GM18867 (cell line): ENCODE data around the gene SPPL3.
"Not testable (repeated sequence)": the region's sequence is repeated elsewhere in the genome, so short reads cannot be mapped to it uniquely, and the experiment has no call there.

Experiments
- ATAC-seq: cut with Tn5 transposase; IDR thresholded peaks from one replicate; pipeline ENCODE4 v1.9.1; 2021; ENCODE audit warnings: mild to moderate bottlenecking, moderate library complexity; ENCODE audit not compliant: unreplicated experiment

The SPPL3 gene

DNA sequence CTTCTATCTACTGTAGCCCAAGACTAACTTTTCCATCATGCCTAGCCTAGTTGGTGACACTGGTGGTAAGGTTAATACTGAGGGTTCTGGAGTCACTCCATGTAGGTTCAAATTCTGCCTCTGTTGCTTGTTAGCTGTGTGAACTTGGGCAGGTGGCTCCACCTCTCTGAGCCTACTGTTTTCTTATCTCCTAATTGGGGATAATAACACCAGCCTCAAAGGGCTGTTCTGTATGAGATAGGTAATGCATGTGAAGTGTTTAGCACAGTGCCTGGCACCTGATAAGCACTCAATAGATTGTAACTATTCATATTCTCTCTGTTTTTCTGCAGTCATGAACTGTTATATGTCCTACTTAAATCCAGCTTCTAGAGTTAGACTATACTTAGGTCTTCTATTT, 17.5 kb upstream of the SPPL3 start:
- ATAC-seq: no peak

DNA sequence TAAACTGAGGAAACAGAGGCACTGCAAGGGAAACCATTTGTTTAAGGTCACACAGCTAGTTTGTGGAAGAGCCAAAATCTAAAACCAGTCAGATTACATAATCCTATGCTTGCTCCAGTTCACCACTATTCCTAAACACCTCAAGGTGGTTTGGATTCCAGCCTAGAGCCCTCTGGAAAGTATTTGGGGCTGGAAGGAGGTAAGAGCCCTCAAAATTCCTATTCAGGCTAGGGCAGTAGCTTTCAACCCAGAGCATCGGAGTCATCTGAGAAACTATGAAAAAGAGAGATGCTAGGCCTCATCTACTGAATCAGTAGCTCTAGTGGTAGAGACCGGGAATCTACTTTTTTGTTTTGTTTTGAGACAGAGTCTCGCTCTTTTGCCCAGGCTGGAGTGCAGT, 16.0 kb upstream of the SPPL3 start:
- no peak for ATAC-seq

DNA sequence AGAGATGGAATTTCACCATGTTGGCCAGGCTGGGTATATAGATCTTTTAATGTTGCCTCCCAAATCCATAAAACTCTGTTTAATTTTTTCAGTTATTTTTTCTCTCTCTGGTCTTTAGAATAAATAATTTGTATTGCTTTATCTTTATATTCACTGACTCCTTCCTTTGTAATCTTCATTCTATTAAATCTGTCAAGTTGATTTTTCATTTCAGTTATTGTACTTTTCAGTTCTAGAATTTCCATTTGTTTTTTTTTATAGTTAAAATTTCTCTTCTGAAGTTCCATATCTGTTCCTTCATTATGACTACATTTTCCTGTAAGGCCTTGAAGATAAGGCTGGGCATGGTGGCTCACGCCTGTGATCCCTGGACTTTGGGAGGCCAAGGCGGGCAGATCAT, 13.6 kb upstream of the SPPL3 start:
- no peak for ATAC-seq

DNA sequence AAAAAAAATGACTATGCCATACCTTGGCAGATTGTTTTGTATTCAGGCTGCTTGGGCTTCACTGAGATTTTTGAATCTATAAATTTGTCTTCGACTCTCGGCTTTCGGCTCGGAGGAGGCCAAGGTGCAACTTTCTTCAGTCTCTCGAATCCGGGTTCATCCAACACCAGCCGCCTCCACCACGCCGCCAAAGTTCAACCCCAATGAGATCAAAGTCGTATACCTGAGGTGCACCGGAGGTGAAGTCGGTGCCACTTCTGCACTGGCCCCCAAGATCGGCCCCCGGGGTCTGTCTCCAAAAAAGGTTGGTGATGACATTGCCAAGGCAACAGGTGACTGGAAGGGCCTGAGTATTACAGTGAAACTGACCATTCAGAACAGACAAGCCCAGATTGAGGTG, 12.4 kb upstream of the SPPL3 start:
- ATAC-seq: no peak

DNA sequence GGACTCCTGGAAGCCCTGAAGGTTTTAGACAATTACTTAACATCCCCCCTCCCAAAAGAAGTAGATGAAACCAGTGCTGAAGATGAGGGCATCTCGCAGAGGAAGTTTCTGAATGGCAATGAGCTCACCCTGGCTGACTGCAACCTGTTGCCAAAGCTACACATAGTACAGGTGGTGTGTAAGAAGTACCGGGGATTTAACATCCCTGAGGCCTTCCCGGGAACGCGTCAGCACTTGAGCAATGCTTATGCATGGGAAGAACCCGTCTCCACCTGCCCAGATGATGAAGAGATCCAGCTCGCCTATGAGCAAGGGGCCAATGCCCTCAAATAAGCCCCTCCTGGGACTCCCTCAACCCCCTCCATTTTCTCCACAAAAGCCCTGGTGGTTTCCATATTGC, 10.6 kb upstream of the SPPL3 start:
- no peak for ATAC-seq

DNA sequence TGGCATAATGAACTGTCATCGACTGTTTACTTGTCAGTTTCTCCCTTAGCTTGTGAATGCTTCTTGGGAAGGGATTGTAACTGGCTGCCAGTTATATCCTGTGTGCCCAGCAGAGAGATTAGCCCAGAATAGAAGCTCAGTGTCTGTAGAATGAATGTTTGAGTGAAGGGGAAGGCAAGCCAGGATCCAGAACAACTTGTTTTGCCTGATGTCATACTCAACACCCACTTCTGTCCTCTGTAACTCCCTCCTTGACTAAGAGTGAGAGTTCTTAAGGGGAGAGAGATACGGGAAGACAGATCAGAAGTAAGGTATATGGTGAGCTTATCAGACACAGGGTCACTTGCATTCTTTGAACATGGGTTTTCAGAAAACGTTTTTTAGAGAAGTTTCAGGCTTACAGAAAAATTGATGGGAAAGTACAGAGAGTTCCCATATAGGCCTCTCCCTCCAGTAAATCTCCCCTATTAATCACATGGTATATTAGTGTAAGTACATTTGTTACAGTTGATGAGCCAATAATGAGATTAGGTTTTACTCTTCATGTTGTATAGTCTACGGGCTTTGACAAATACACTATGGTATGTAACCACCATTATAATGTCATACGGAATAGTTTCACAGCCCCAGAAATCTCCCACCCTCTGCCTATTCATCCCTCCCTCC, 5.6 kb upstream of the SPPL3 start:
- ATAC-seq: no peak

DNA sequence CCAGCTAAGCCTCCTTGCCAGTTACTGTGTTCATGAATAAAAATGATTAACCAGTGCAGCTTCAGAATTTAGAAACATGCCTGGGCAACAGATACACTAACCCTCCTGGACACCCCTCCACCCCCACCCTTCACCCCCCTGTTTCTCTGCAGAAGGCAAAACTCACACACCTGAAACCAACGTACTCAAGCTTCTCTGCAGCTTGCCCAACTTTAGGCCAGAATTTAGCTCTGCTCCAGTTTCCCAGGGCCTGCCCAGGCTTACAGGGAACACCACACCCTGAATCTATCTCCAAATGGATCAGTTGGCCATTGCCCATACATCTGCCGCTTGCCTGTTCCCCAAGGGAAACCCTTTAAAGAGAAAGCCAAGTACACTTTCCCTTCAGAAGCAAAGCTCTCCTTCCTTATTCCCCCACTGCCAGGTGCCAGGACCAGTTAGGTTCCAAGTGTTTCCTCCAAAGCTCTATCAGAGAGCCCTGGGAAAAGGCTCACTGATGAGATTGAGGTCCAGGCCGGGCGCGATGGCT, 1.8 kb upstream of the SPPL3 start:
- no peak for ATAC-seq

DNA sequence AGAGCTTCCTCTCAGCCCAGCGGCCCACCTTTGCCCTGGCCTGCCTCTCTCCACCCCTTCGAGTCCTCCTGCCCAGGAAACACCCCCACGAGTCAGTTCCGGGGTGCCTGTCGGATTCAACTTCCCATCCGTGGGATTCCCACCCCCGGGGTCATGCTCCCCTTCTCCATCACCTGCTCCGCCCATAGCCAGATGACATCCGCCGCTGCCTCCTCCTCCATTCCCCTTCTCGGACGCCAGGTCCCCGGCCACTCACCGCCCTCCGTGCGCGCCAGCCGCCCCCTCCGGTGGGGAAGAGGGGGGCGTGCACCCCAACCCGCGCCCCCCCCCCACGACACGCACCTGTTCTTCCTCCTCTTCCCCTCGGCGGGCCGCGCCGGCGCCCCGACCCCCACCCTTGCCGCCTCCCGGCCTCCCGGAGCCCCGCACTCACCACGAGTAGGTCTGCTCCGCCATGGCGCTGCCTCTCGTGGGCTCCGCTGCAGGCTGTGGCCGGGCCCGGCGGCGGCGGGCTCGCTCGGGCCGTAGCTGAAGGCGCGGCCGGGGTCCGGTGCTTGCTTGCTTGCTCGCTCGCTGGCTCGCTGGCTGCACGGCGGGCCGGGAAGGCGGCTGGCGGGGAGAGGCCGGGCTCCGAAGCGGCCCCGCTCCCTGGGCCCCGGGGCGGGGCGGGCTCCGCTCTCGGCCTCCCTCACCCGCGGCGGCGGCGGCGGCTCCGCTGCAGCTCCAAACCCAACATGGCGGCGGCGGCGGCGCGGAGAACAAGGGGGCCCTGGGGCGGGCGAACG, 554 bp downstream of the SPPL3 start:
- peak; percentile 44 for ATAC-seq

DNA sequence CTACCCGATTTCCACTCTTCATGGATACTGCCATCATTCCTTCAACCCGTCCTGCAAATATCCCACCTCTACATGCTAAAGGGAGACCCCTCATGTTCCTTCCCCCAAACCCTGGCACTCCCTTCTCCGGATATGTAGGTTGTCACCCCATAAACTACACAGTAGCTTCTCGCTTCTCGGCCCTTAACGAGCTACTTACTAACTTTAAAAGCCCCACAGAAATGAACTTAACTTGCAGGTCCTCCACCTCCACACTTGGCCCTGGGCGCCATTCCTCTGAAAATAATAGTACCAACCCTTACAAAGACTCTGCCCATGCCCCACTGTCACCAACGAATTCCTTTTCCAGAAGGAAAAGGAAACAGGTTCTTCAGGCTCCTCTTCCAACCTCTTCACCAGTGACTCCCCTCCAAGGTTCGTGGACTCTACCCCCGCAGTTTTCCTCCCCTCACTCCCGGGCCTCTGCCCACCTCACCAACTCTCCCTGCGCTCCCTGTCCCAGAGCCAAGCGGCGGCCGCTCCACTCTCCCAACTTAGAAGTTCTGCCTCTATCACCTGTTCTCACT, 1.2 kb downstream of the SPPL3 start:
- ATAC-seq: no peak

DNA sequence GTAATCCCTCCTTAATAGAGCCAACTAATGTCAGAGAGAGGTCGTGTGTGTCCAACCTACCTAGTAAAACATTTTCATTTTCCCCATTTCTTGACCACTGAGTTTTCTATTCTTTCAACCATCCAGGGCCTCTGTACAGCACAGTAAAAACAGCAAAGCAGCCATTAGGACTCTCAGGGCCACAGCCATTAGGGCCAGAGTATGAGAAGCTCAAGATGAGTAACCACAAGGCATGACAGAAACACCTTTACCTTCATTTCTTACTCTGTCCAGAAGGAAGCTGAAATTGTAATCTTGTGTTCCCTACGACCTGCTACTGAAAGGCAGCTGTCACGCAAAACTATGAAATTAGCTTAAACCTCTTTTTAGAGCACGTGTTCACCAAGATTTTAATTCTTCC, 2.3 kb downstream of the SPPL3 start:
- peak; percentile 28 for ATAC-seq

DNA sequence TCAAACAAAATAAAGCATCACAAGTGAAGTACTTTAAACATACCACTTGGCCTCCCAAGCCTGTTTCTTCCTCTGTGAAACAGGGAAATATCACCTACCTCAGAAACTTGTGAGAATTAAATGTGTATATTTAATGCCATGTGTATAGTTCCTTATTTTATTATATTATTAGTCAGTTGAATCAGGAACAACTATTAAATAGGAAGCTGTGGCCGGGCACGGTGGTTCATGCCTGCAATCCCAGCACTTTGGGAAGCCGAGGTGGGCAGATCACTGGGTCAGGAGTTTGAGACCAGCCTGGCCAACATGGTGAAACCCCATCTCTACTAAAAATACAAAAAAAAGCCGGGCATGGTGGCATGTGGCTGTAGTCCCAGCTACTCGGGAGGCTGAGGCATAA, 3.1 kb downstream of the SPPL3 start:
- ATAC-seq: not testable (repeated sequence)

DNA sequence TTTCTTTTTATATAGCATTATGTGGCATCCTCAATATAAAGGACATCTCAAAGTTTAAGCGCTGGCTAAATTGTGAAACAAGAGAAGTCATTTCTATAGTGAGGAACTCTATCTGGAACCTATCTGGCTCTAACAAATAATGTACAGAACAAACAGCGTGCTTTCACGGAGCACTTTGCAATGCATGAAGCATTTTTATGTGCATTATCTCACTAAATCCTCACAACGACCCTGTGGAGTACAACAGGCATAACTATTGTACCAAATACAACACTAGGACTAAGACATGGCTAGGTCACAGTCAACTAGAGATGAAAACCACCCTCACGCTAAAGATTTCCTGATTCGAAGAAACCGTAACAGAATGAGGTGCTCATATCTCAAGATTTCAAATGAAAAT, 8.6 kb downstream of the SPPL3 start:
- ATAC-seq: no peak

DNA sequence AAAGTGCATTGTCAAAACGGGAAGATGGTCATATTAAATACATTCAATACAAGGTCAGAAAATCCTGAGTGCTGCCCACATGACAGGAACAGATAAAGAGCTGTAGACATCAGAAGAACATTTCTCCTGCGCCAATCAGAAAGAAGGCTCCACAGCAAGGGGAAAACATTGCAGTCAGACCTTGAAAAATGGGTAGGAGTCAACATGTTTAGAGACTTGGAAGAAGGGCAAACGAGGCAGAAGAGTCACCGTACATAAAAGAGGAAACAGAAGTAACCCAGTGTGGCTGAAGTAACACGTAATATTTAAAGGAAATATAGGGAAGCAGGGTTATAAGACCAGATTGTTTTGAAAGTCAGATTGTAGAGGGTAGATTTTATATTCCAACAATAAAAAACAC, 11.9 kb downstream of the SPPL3 start:
- no peak for ATAC-seq

DNA sequence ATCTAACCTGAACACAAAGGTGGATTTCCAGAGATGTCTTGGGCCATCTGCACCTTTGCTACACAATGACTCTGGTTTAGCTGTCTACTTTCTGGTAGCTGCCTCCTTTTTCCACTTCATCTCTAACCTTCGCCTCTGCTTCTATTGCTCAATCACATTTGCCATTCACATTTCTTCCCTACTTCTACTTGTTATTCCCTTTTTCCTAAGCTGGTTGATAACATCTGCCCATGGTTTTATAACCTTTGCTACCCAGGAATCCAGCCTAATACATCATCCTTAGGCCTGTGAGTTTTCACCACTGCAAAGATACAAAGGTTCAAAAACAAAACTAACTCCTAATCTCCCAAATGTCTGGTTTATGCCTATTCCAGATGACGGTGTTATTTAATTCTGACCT, 13.2 kb downstream of the SPPL3 start:
- ATAC-seq: no peak

DNA sequence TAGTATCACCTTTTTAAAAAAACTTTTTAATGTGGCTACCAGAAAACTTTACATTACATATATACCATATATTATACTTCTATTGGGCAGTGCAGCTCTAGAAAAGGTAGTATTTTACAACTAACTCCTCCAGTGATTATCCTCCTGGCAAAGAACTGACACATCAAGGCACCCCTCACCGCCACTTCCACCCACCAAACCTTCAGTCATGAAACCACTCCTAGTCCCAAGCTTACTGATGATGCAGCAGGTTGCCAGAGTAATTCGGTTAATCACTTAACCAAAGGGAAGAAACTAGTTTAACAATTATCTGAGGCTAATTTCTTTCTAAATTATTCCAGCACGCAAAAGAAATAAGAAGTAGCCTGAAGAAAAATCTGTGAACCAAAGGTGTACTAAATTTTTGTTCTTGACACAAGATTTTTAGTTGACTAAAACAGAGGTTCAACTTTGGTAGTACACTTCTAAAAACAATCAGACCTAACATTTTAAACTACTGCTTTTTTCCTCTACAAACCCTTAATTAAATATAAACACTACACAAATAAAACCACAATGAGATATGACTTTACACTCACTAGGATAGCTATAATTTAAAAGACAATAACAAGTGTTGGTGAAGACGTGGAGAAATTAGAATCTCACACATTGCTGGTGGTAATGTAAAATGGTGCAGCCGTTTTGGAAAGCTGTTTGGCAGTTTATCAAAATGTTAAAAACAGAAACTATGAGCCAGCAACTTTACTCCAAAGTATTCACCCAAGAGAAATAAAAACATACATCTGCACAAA, 16.7 kb downstream of the SPPL3 start:
- no peak for ATAC-seq

DNA sequence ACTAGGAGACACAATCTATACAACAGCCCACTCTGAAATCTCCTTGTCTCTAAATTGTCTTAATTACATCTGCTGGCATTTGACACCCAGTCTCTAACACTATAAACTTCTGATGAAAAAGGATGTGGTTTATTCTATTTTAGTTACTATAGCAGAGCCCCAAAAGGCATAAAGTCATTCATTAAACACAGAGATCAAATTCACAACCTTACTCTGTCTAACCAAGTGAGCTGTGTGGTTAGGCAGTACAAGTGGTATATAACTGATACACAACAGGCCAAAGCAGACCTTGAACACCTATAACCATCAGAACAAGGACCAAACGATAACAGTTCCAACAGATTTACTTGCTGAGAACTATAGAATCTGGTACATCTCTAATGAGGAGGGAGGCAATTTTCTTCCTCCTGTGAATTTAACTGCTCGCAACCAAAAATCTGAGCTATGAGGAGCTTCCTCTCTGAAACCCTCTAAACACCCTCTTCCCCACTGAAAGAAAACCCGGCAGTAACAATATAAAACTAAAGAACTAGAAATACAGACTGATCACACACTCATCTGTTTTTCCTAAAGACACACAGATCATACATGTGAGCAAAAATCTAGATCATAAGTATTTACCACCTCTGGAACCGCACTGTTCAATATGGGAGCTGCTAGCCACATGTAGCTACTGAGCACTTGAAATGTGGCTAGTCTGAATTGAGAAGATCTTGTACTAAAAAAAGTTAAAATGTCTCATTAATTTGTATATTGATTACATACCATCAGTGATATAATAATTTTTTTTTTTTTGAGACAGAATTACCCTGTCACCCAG, 17.7 kb downstream of the SPPL3 start:
- ATAC-seq: peak; percentile 74

DNA sequence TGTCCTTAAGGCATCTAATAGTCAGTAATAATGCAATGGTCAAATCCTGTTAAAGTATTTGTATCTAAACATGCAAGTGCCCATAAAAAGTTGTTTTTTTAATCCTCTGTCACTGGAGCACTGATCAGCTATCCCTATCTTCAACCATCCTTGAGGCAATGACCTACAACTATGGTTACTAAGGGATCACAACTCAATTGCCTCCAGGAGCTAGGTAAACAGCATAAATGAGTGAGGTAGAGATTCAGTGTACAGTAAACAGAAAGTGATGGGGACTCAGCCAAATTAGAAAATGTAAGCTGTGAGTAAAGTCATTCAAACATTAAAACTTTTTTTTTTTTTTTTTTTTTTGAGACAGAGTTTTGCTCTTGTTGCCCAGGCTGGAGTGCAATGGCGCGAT, 18.6 kb downstream of the SPPL3 start:
- ATAC-seq: no peak

DNA sequence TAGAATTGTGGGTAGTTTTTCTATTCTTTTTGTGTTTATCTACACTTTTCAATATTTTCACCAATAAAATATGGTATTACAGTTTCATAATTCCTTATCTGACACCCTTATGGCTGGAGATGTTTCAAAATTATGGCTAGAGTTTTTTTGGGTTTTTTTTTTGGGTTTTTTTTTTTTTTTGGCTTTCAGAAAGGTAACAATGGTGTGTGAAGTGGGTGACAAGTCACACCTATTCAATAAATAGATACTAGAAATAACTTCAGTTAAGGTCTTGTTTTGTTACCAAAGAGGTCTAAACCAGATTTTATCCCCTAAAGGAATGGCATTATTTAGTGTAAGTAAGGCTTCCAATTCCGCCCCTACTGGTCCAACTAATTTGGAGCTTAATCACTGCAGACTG, 19.5 kb downstream of the SPPL3 start:
- ATAC-seq: no peak

DNA sequence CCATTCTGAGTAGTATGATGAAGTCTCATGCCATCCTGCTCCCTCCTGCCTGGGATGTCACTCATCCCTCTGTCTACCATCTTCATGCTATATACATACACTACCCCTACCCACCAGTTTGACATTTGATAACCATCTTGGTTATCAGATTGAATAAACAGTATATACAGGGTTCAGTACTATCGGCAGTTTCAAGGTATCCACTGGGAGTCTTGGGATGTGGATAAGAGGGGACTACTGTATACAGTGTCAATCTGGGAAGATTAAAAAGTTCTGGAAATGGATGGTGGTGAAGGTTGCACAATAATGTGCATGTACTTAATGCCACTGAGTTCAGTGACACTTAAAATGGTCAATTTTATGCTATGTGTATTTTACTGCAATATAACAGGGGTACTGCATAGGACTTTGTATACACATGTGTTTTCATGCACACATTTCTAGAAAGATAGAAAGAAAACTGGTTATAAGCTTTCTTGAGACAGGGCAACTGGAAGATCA, 22.1 kb downstream of the SPPL3 start:
- ATAC-seq: no peak

DNA sequence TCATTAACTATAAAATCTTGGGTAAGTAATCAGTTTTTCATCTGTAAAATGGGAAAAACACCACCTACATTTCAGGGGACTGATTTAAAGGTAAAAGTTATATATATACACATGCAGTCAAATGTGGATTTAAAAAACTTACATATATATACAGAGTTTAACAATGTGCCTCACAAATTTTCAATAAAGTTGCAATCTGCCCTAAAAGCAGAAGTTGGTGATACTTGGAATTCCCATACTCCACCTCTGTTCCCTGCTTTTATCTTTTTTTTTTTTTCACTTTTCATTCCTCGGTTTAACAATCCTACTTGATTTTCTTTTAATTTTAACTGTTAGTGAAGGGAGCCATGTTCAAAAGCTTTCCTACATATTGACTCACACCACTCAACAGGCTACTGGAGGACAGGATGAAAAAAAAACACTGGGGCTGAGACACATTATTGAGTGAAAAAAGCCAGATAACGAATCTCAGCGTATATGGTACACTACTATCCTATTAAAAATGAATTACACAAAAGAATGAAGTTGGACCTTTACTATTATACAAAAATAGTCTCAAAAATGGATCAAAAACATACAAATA, 24.3 kb downstream of the SPPL3 start:
- no peak for ATAC-seq
